ENCODE data around the gene SLC1A3.
A peak's percentile ranks its signal among the peaks of the same experiment; 100 is the strongest.

Gene SLC1A3

GRCh38 chr5:36685631-36686288 is 79.4 kb downstream of the SLC1A3 start:
- DNase-seq (ENCODE audit: low spot score): no peak

GRCh38 chr5:36686881-36687280 is 80.5 kb downstream of the SLC1A3 start:
- DNase-seq (ENCODE audit: low spot score): no peak

GRCh38 chr5:36688722-36689121 is 82.3 kb downstream of the SLC1A3 start:
- no peak for DNase-seq (ENCODE audit: low spot score)

GRCh38 chr5:36689225-36689624 is 82.8 kb downstream of the SLC1A3 start:
- DNase-seq (ENCODE audit: low spot score): no peak

- peak; percentile 82 for DNase-seq (ENCODE audit: low spot score)
These were observed 83.9 kb downstream of the SLC1A3 start for GRCh38 chr5:36690041-36690961.

- DNase-seq (ENCODE audit: low spot score): no peak
These were observed 84.8 kb downstream of the SLC1A3 start for GRCh38 chr5:36691226-36691625.

GRCh38 chr5:36691696-36692371 is 85.4 kb downstream of the SLC1A3 start:
- DNase-seq (ENCODE audit: low spot score): peak; percentile 59

GRCh38 chr5:36692791-36693763 is 86.7 kb downstream of the SLC1A3 start:
- peak; percentile 90 for DNase-seq (ENCODE audit: low spot score)

GRCh38 chr5:36694351-36694750 is 87.9 kb downstream of the SLC1A3 start:
- no peak for DNase-seq (ENCODE audit: low spot score)

GRCh38 chr5:36696059-36696673 is 89.8 kb downstream of the SLC1A3 start:
- no peak for DNase-seq (ENCODE audit: low spot score)

GRCh38 chr5:36698031-36698430 is 91.6 kb downstream of the SLC1A3 start:
- DNase-seq (ENCODE audit: low spot score): no peak

- DNase-seq (ENCODE audit: low spot score): no peak
These were observed 94.8 kb downstream of the SLC1A3 start for GRCh38 chr5:36701085-36701698.

GRCh38 chr5:36703245-36703860 is 96.9 kb downstream of the SLC1A3 start:
- no peak for DNase-seq (ENCODE audit: low spot score)

- DNase-seq (ENCODE audit: low spot score): no peak
These were observed 97.7 kb downstream of the SLC1A3 start for GRCh38 chr5:36704131-36704530.

GRCh38 chr5:36705055-36705454 is 98.6 kb downstream of the SLC1A3 start:
- no peak for DNase-seq (ENCODE audit: low spot score)

- DNase-seq (ENCODE audit: low spot score): no peak
These were observed 100.3 kb downstream of the SLC1A3 start for GRCh38 chr5:36706662-36707061.

- no peak for DNase-seq (ENCODE audit: low spot score)
These were observed 102.6 kb downstream of the SLC1A3 start for GRCh38 chr5:36708996-36709395.

- no peak for DNase-seq (ENCODE audit: low spot score)
These were observed 103.6 kb downstream of the SLC1A3 start for GRCh38 chr5:36710039-36710438.

- DNase-seq (ENCODE audit: low spot score): no peak
These were observed 106.3 kb downstream of the SLC1A3 start for GRCh38 chr5:36712706-36713105.

- DNase-seq (ENCODE audit: low spot score): no peak
These were observed 107.1 kb downstream of the SLC1A3 start for GRCh38 chr5:36713541-36713940.
